Measurements from ENCODE around the gene SPAG9.
"Not testable (repeated sequence)": the region's sequence is repeated elsewhere in the genome, so short reads cannot be mapped to it uniquely, and the experiment has no call there.

SPAG9 gene

DNA sequence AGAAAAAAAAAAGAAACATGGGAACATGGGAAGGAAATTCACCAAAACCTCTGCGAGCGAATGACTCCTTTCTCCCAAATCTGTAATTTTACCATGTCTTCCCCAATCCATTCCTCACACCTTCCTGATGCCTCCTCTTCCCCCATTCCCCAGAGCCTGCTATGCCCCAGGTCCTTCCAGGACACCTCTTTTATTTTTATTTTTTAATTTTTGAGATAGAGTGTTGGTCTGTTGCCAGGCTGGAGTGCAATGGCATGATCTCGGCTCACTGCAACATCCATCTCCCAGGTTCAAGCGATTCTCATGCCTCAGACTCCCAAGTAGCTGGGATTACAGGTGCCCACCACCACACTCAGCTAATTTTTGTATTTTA lies 179.0 kb downstream of the SPAG9 start:
- not testable (repeated sequence) for H3K27ac ChIP-seq (ENCODE audit: low read depth, low read length); H3K9ac ChIP-seq (ENCODE audit: low read depth, low read length); H3K36me3 ChIP-seq (ENCODE audit: insufficient read depth, low read length); H3K4me3 ChIP-seq (ENCODE audit: low read length); H3K9me3 ChIP-seq (ENCODE audit: insufficient read depth, low read depth, low read length); H3K4me1 ChIP-seq (ENCODE audit: insufficient read depth, low read length)
- 95% methylated on average over 4 of the region's 4 CpGs for WGBS
- H3K27me3 ChIP-seq (ENCODE audit: insufficient read depth, low read length) = peaks cover 20% of the 10 kb centered on the region

DNA sequence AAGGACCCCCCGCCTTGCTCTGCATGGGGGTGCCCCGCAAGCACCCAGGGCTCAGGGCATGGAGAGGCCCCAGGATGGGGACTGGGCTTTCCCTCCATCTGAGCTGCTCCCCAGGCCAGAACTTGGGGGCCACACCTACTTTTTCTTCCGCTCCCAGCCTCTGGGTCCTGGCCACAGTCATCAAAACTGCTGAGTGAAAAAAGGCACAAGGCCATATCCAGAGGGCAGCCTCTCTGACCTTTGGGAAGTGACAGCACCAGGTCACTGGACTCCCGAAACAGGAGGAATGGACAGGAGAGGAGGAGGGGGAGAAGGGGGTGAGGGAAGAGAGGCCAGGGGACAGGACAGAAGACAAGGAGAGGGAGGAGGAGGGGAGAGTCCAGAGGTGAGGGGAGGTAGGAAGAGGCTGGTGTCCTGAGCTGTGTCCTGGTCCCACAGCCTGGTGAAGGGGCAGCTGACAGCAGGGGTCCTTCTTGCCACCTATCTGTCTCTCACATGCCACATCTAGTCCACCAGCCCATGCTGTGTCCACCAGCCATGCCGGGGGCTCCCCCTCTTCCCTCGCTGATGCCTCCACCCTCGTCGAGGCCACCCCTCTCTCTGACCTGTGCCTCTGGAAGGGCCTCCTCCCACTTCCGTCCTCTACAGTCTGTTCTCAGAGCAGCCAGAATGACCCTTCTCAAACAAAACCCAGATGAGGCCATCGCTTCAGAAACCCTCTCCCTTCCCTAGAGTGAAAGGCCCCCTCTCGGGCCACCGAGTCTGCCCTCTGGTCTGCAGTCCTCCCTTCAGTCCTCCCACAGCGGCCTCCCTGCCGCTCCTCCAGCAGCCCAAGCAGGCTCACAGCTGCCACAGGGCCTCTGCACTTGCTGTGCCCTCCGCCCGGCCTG lies 180.6 kb downstream of the SPAG9 start:
- Histone ChIP-seq H3K4me3 (ENCODE audit: low read length) (no peak overlapping the region), H3K9me3 (ENCODE audit: insufficient read depth, low read depth, low read length) (no peaks in the 10 kb centered on the region), H3K27me3 (ENCODE audit: insufficient read depth, low read length) (peaks cover 17% of the 10 kb centered on the region), H3K27ac (ENCODE audit: low read depth, low read length) (no peak overlapping the region), H3K36me3 (ENCODE audit: insufficient read depth, low read length) (no peaks in the 10 kb centered on the region), H3K9ac (ENCODE audit: low read depth, low read length) (no peak overlapping the region), H3K4me1 (ENCODE audit: insufficient read depth, low read length) (peaks cover 9% of the 10 kb centered on the region; the same call in 1 of the 2 replicates)
- 89% methylated on average over 16 of the region's 16 CpGs for WGBS

DNA sequence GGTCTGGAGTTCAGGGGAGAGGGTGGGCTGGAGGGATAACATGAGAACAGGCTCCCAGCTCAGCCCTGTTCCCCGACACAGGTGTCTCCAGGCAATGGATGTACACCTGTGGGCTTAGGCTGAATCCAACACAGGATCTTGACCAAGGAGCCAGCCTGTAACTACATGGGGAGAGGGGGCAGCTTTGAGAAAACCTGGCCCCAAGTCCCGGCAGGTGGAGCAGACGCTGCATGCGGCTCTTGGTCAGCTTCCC lies 181.2 kb downstream of the SPAG9 start:
- H3K27ac ChIP-seq (ENCODE audit: low read depth, low read length) = no peak overlapping the region
- H3K36me3 ChIP-seq (ENCODE audit: insufficient read depth, low read length) = no peaks in the 10 kb centered on the region
- H3K27me3 ChIP-seq (ENCODE audit: insufficient read depth, low read length) = peaks cover 15% of the 10 kb centered on the region
- H3K4me1 ChIP-seq (ENCODE audit: insufficient read depth, low read length) = peaks cover 6% of the 10 kb centered on the region; the same call in 1 of the 2 replicates
- H3K9ac ChIP-seq (ENCODE audit: low read depth, low read length) = no peak overlapping the region
- H3K4me3 ChIP-seq (ENCODE audit: low read length) = no peak overlapping the region
- WGBS = 94% methylated on average over 4 of the region's 4 CpGs
- no peaks in the 10 kb centered on the region for H3K9me3 ChIP-seq (ENCODE audit: insufficient read depth, low read depth, low read length)

DNA sequence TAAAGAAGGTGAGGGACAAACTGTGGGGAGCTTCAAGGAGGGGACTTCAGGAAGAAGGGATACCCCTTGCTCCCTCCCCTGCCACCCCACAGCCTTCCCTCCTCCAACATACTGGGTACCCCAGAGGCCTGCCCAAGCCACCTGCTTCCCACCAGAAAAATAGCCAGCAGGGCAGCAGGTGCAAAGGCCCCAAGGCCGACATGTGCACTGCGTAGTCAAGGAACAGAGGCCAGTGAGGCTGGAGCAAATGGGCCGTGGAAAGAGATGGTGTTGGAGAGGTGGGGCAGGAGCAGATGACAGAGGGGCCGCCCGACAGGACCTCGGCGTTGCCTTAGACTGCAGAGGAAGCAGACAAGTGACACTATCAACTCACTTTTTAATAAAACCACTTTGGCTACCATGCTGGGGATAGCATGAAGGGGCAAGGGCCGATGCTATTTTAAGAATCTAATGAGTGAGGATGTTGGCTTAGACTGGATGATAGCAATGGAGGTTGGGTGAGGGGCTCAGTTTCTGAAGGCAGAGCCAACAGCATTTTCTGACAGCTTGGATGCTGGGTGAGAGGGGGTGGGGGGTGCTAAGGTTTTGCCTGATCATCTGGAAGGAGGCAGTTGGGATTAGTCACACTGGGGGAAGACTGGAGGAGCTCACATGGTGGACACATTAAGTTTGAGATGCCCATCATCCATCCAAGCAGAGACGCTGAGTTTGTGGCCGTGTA lies 181.7 kb downstream of the SPAG9 start:
- Histone ChIP-seq H3K9ac (ENCODE audit: low read depth, low read length) (no peak overlapping the region), H3K4me1 (ENCODE audit: insufficient read depth, low read length) (peaks cover 3% of the 10 kb centered on the region; the same call in 1 of the 2 replicates), H3K27ac (ENCODE audit: low read depth, low read length) (no peak overlapping the region), H3K9me3 (ENCODE audit: insufficient read depth, low read depth, low read length) (no peaks in the 10 kb centered on the region), H3K4me3 (ENCODE audit: low read length) (no peak overlapping the region), H3K36me3 (ENCODE audit: insufficient read depth, low read length) (no peaks in the 10 kb centered on the region), H3K27me3 (ENCODE audit: insufficient read depth, low read length) (peaks cover 11% of the 10 kb centered on the region)
- WGBS = 95% methylated on average over 10 of the region's 10 CpGs

DNA sequence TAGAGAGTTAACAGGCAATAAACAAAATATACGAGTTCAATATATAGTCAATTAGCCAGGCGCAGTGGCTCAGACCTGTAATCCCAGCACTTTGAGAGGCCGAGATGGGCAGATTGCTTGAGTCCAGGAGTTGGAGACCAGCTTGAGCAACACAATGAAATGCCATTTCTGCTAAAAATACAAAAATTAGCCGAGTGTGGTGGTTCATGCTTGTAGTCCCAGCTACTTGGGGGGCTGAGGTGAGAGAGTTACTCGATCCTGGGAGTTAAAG lies 184.7 kb downstream of the SPAG9 start:
- Histone ChIP-seq H3K4me1 (ENCODE audit: insufficient read depth, low read length) (no peaks in the 10 kb centered on the region), H3K27me3 (ENCODE audit: insufficient read depth, low read length) (peaks cover 12% of the 10 kb centered on the region), H3K9me3 (ENCODE audit: insufficient read depth, low read depth, low read length) (no peaks in the 10 kb centered on the region), H3K9ac (ENCODE audit: low read depth, low read length) (no peak overlapping the region), H3K36me3 (ENCODE audit: insufficient read depth, low read length) (no peaks in the 10 kb centered on the region), H3K4me3 (ENCODE audit: low read length) (no peak overlapping the region), H3K27ac (ENCODE audit: low read depth, low read length) (no peak overlapping the region)
- 93% methylated on average over 5 of the region's 5 CpGs for WGBS

DNA sequence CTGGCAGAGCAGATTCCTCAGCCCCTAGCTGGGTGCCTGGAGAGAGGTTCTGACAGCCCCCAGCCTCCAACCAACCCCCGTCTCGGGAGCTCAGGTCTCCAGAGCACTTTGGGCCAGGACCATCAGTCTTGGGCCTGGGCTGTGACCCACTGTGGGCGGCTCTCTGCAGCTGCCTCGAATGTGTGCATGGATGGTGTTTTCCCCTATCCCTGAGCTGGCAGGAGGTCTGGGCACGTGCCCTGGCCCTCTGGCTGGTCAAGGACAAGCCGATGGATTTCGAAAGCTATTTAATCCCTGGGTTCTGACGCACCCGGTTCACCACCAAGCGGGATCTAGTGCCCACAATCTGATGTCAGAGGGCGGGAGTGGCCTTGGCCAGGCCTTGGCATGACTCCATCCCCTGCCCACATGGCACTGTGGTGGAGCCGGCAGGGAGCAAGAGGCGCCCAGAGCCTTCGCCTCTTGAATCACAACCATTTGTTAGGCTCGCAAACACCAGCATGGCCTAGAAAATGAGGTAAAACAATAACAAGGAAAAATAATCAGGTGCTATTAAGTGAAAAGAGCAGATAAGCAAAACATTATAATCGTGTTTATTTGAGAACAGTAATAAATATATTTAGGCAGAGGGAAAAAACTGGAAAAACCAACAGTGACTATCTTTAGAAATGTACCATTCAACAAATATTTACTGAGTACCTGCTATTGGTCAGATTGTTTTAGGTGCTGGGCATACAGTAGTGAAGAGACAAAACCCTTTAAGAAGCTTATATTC lies 185.3 kb downstream of the SPAG9 start:
- no peak overlapping the region for H3K9ac ChIP-seq (ENCODE audit: low read depth, low read length)
- H3K27ac ChIP-seq (ENCODE audit: low read depth, low read length) = no peak overlapping the region
- no peaks in the 10 kb centered on the region for H3K9me3 ChIP-seq (ENCODE audit: insufficient read depth, low read depth, low read length)
- no peaks in the 10 kb centered on the region for H3K36me3 ChIP-seq (ENCODE audit: insufficient read depth, low read length)
- peaks cover 3% of the 10 kb centered on the region; the same call in 1 of the 2 replicates for H3K4me1 ChIP-seq (ENCODE audit: insufficient read depth, low read length)
- WGBS = 91% methylated on average over 16 of the region's 16 CpGs
- no peak overlapping the region for H3K4me3 ChIP-seq (ENCODE audit: low read length)
- H3K27me3 ChIP-seq (ENCODE audit: insufficient read depth, low read length) = peaks cover 17% of the 10 kb centered on the region

DNA sequence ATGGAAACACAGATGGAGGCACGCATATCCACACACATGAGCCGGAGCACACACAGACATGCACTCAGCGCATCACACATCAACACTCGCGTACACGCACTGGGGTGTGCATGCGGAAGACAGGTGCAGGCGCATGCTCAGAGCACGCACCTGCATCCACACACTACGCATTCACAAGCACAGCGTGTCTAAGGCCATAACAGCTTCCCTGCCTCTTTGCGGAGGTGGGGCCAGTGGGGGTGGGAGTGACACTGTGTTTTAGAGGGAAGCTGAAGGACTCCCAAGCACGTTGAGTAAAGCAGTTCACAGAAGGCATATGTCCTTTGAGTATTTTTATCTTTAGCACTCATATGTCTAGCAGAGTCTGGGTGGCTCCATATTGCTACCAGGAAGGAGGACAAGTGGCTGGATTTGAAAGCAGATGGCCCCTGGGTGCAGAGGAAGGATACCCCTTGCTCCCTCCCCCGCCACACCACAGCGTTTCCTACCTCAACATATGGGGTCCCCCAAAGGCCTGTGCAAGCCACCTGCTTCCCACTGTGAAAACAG lies 185.9 kb downstream of the SPAG9 start:
- 92% methylated on average over 15 of the region's 15 CpGs for WGBS
- Histone ChIP-seq H3K36me3 (ENCODE audit: insufficient read depth, low read length) (no peaks in the 10 kb centered on the region), H3K27me3 (ENCODE audit: insufficient read depth, low read length) (peaks cover 19% of the 10 kb centered on the region), H3K4me1 (ENCODE audit: insufficient read depth, low read length) (peaks cover 3% of the 10 kb centered on the region; the same call in 1 of the 2 replicates), H3K4me3 (ENCODE audit: low read length) (no peak overlapping the region), H3K9me3 (ENCODE audit: insufficient read depth, low read depth, low read length) (no peaks in the 10 kb centered on the region), H3K27ac (ENCODE audit: low read depth, low read length) (no peak overlapping the region), H3K9ac (ENCODE audit: low read depth, low read length) (no peak overlapping the region)

DNA sequence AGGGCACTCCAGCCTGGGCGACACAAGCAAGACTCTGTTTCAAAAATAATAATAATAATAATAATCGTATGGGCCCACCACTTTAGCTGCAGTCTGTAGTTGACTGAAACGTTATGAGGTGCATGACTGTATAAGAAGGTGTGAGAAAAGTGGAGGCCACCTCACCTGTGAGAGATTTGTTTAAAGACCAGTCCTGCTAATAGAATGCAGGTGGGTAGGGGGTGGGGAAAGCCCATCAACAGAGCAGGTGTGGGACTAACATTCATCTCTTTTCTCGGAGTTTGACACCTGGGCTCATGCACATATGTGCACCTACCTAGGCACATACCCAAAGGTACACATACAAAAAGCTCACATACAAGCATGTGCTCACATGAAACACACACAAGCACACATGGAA lies 186.5 kb downstream of the SPAG9 start:
- peaks cover 3% of the 10 kb centered on the region; the same call in 1 of the 2 replicates for H3K4me1 ChIP-seq (ENCODE audit: insufficient read depth, low read length)

DNA sequence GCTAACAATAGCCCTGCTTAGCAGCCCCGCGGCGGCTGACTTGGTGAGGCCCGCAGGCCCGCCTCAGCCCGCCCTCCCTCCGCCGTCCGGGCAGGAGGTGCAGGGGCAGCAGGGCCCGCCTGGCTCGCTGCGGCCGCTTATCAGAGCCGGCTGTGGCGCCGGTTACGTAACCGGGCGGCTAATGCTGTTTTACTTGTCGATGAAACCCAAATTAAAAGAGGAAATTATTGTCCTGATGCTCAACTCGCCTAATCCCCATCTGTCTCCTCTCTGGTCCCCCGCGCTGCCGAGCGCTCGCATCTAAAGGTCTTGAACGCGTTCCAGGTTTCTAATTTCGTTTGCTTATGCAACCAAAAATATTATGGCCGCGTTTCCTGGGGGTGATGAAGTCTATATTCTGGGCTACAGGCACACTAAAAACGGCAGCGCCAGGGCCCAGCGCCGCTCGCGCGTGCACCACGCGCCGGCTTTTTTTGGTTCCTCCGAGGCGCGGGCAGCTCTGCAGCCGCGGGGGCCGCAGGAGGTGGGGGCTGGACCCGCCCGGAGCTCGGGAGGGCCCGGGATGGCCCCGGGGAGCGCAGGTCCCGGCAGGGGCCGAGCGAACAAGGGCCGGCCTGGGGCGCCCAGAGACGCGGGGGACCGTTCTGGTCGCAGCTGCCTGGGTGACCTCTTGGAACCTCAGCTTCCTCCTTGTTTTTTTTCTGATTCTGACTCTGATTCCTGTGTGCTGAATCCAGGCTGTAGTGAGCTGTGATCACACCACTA lies 189.3 kb downstream of the SPAG9 start:
- Histone ChIP-seq H3K4me3 (ENCODE audit: low read length) (peak overlapping the region; percentile 68), H3K9me3 (ENCODE audit: insufficient read depth, low read depth, low read length) (no peaks in the 10 kb centered on the region), H3K27me3 (ENCODE audit: insufficient read depth, low read length) (peaks cover 19% of the 10 kb centered on the region), H3K36me3 (ENCODE audit: insufficient read depth, low read length) (no peaks in the 10 kb centered on the region), H3K4me1 (ENCODE audit: insufficient read depth, low read length) (peaks cover 3% of the 10 kb centered on the region; the same call in 1 of the 2 replicates), H3K9ac (ENCODE audit: low read depth, low read length) (peak overlapping the region; percentile 70), H3K27ac (ENCODE audit: low read depth, low read length) (no peak overlapping the region)
- WGBS = 2% methylated on average over 62 of the region's 62 CpGs

More for the DNA sequence above, 186.5 kb downstream of the SPAG9 start:
- no peaks in the 10 kb centered on the region for H3K9me3 ChIP-seq (ENCODE audit: insufficient read depth, low read depth, low read length)
- no peak overlapping the region for H3K4me3 ChIP-seq (ENCODE audit: low read length)
- no peak overlapping the region for H3K27ac ChIP-seq (ENCODE audit: low read depth, low read length)
- H3K36me3 ChIP-seq (ENCODE audit: insufficient read depth, low read length) = no peaks in the 10 kb centered on the region
- H3K27me3 ChIP-seq (ENCODE audit: insufficient read depth, low read length) = peaks cover 19% of the 10 kb centered on the region
- H3K9ac ChIP-seq (ENCODE audit: low read depth, low read length) = no peak overlapping the region
- WGBS = 87% methylated on average over 3 of the region's 4 CpGs

DNA sequence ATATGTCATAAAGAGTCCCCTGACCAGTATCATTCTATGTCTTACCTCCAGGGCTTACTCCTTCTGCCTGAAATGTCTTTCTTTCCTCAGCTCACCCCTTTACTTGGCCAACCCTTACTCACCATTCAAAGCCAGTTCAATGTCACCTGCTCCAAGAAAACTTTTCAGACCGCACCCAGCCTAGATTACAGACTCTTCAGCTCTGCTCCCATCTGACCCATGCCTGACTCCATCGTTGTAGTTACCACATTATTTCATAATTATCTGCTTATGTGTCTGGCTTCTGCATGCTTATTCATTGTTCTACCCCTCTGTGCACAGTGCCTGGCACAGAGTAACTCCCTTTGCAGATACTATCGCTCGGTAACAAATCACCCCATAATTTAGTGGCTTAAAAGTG lies 192.0 kb downstream of the SPAG9 start:
- Histone ChIP-seq H3K36me3 (ENCODE audit: insufficient read depth, low read length) (no peaks in the 10 kb centered on the region), H3K27me3 (ENCODE audit: insufficient read depth, low read length) (peaks cover 19% of the 10 kb centered on the region), H3K9me3 (ENCODE audit: insufficient read depth, low read depth, low read length) (no peaks in the 10 kb centered on the region), H3K27ac (ENCODE audit: low read depth, low read length) (no peak overlapping the region), H3K9ac (ENCODE audit: low read depth, low read length) (no peak overlapping the region), H3K4me1 (ENCODE audit: insufficient read depth, low read length) (peaks cover 9% of the 10 kb centered on the region; the same call in 1 of the 2 replicates), H3K4me3 (ENCODE audit: low read length) (no peak overlapping the region)
- 96% methylated on average over 4 of the region's 4 CpGs for WGBS
